Measurements from ENCODE around the gene ZNF711. TPM values are rescaled to one million over a fixed set of nuclear protein-coding genes. Genes with fewer than 3 reads are reported as not detected.

ZNF711 gene
- 41.9 TPM for total RNA-seq (ENCODE audit: unreplicated experiment)
- long read RNA-seq, partial matches to known transcripts, result 3 of 5 reads
- long read RNA-seq, other reads (novel, unspliced or antisense), result 2 of 5 reads

- H3K4me1 Mint-ChIP-seq (ENCODE audit: low read depth, unreplicated experiment), result no peaks in the 10 kb centered on the region
- H3K27ac Mint-ChIP-seq (ENCODE audit: unreplicated experiment), result peak within 1 kb of the TSS; percentile 99
- peaks cover 6% of the 10 kb centered on the region for H3K27me3 Mint-ChIP-seq (ENCODE audit: unreplicated experiment)
- peak; percentile 79 for DNase-seq
- peak within 1 kb of the TSS; percentile 99 for H3K4me3 Mint-ChIP-seq (ENCODE audit: unreplicated experiment)
- TF ChIP-seq CTCF (IDR thresholded peaks at IDR 0.05; ENCODE audit: partially characterized antibody, unreplicated experiment), result no peak
- H3K36me3 Mint-ChIP-seq (ENCODE audit: unreplicated experiment), result no peaks in the 10 kb centered on the region
- peaks cover 9% of the 10 kb centered on the region for H3K9me3 Mint-ChIP-seq (ENCODE audit: unreplicated experiment)
Measured at GRCh38 chrX:85243761-85244449, at the start of gene ZNF711, which contains the start of gene SATL1. TSS of gene ZNF711 (plus strand) at chrX:85243991. CDS start at chrX:85247573, 3,582 bp downstream. TSS of gene SATL1 (minus strand) at chrX:85243779. CDS start at chrX:85108968, 134,811 bp downstream.

- Mint-ChIP-seq H3K27me3 (ENCODE audit: unreplicated experiment) (no peaks in the 10 kb centered on the region), H3K36me3 (ENCODE audit: unreplicated experiment) (no peaks in the 10 kb centered on the region), H3K4me1 (ENCODE audit: low read depth, unreplicated experiment) (no peaks in the 10 kb centered on the region), H3K9me3 (ENCODE audit: unreplicated experiment) (no peaks in the 10 kb centered on the region), H3K27ac (ENCODE audit: unreplicated experiment) (no peak overlapping the region), H3K4me3 (ENCODE audit: unreplicated experiment) (no peak overlapping the region)
- no peak for DNase-seq
- no peak for TF ChIP-seq CTCF (IDR thresholded peaks at IDR 0.05; ENCODE audit: partially characterized antibody, unreplicated experiment)
Measured at GRCh38 chrX:85196319-85196718, 47.5 kb upstream of the ZNF711 start.

GRCh38 chrX:85203461-85203970 lies 40.3 kb upstream of the ZNF711 start:
- no peak for DNase-seq
- Mint-ChIP-seq H3K27ac (ENCODE audit: unreplicated experiment) (no peak overlapping the region), H3K36me3 (ENCODE audit: unreplicated experiment) (no peaks in the 10 kb centered on the region), H3K9me3 (ENCODE audit: unreplicated experiment) (no peaks in the 10 kb centered on the region), H3K27me3 (ENCODE audit: unreplicated experiment) (no peaks in the 10 kb centered on the region), H3K4me1 (ENCODE audit: low read depth, unreplicated experiment) (no peaks in the 10 kb centered on the region), H3K4me3 (ENCODE audit: unreplicated experiment) (no peak overlapping the region)
- no peak for TF ChIP-seq CTCF (IDR thresholded peaks at IDR 0.05; ENCODE audit: partially characterized antibody, unreplicated experiment)

GRCh38 chrX:85213792-85214530 lies 29.8 kb upstream of the ZNF711 start:
- no peak for DNase-seq
- no peaks in the 10 kb centered on the region for H3K36me3 Mint-ChIP-seq (ENCODE audit: unreplicated experiment)
- H3K4me3 Mint-ChIP-seq (ENCODE audit: unreplicated experiment), result no peak overlapping the region
- no peak overlapping the region for H3K27ac Mint-ChIP-seq (ENCODE audit: unreplicated experiment)
- no peaks in the 10 kb centered on the region for H3K9me3 Mint-ChIP-seq (ENCODE audit: unreplicated experiment)
- no peak for TF ChIP-seq CTCF (IDR thresholded peaks at IDR 0.05; ENCODE audit: partially characterized antibody, unreplicated experiment)
- no peaks in the 10 kb centered on the region for H3K4me1 Mint-ChIP-seq (ENCODE audit: low read depth, unreplicated experiment)
- peaks cover 3% of the 10 kb centered on the region for H3K27me3 Mint-ChIP-seq (ENCODE audit: unreplicated experiment)
